HFF-Myc (cell line): Measurements from ENCODE around the gene LIMCH1.

Source experiments
- DNase-seq: peaks from one replicate; pipeline ENCODE4 v3.0.0-alpha.2; 2011; ENCODE audit warnings: low read depth; ENCODE audit errors: extremely low read depth
- H3K4me3 ChIP-seq: replicated peaks from 2 replicates; pipeline ENCODE4 v1.5.1; 2011; ENCODE audit warnings: low read depth, mild to moderate bottlenecking, control low read depth, low read length
- TF ChIP-seq, protein P1 (sequence below): IDR thresholded peaks from 2 replicates; pipeline ENCODE4 v1.5.1; 2012; ENCODE audit warnings: mild to moderate bottlenecking, low read depth, low read length, control low read depth; ENCODE audit errors: missing control alignments

LIMCH1 gene

GRCh38 chr4:41556526-41556925, 18.6 kb downstream of the LIMCH1 start:
- no peak for DNase-seq
- no peak overlapping the region for H3K4me3 ChIP-seq
- TF ChIP-seq, protein P1, sequence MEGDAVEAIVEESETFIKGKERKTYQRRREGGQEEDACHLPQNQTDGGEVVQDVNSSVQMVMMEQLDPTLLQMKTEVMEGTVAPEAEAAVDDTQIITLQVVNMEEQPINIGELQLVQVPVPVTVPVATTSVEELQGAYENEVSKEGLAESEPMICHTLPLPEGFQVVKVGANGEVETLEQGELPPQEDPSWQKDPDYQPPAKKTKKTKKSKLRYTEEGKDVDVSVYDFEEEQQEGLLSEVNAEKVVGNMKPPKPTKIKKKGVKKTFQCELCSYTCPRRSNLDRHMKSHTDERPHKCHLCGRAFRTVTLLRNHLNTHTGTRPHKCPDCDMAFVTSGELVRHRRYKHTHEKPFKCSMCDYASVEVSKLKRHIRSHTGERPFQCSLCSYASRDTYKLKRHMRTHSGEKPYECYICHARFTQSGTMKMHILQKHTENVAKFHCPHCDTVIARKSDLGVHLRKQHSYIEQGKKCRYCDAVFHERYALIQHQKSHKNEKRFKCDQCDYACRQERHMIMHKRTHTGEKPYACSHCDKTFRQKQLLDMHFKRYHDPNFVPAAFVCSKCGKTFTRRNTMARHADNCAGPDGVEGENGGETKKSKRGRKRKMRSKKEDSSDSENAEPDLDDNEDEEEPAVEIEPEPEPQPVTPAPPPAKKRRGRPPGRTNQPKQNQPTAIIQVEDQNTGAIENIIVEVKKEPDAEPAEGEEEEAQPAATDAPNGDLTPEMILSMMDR: no peak

- H3K4me3 ChIP-seq: no peak overlapping the region
- TF ChIP-seq, protein P1: no peak
- DNase-seq: no peak
These were observed 22.1 kb downstream of the LIMCH1 start for GRCh38 chr4:41559940-41560516.

- H3K4me3 ChIP-seq: no peak overlapping the region
- TF ChIP-seq, protein P1: no peak
- no peak for DNase-seq
These were observed 23.3 kb downstream of the LIMCH1 start for GRCh38 chr4:41561244-41561643.

GRCh38 chr4:41567186-41567585, 29.2 kb downstream of the LIMCH1 start:
- no peak for DNase-seq
- no peak overlapping the region for H3K4me3 ChIP-seq
- TF ChIP-seq, protein P1: no peak

- no peak overlapping the region for H3K4me3 ChIP-seq
- no peak for DNase-seq
- TF ChIP-seq, protein P1: no peak
These were observed 30.4 kb downstream of the LIMCH1 start for GRCh38 chr4:41568363-41568762.

DNA sequence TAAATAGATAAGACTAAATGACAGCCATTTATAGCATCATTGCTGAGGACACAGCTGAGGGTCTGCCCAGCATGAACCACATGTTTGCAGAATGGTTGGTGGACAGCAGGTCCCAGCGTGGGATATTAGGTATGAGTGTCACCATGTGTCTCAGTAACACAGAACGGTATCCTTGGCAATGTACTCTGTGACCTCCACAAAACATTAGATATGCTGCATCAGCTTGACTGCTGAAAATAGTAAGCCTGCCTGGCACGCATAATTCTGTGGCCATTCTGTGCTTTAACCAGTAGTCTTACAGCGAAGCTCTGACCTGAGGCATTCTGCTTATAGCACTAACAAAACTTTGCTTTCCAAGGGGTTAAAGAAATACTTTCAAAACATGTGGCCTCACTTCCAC, 32.0 kb downstream of the LIMCH1 start:
- no peak overlapping the region for H3K4me3 ChIP-seq
- TF ChIP-seq, protein P1: no peak
- DNase-seq: no peak

GRCh38 chr4:41571422-41571821, 33.5 kb downstream of the LIMCH1 start:
- DNase-seq: no peak
- TF ChIP-seq, protein P1: no peak
- H3K4me3 ChIP-seq: no peak overlapping the region
